Measurements from ENCODE around the gene ITPRIP.

Gene ITPRIP

GRCh38 chr10:104286939-104287338, 51.3 kb downstream of the ITPRIP start:
- no peak for DNase-seq (ENCODE audit: low read depth)

- DNase-seq (ENCODE audit: low read depth): no peak
Measured at GRCh38 chr10:104284846-104285245, 53.4 kb downstream of the ITPRIP start.

- DNase-seq (ENCODE audit: low read depth): no peak
Measured at GRCh38 chr10:104281694-104282093, 56.6 kb downstream of the ITPRIP start.

- DNase-seq (ENCODE audit: low read depth): no peak
Measured at GRCh38 chr10:104279550-104280259, 58.6 kb downstream of the ITPRIP start.

DNA sequence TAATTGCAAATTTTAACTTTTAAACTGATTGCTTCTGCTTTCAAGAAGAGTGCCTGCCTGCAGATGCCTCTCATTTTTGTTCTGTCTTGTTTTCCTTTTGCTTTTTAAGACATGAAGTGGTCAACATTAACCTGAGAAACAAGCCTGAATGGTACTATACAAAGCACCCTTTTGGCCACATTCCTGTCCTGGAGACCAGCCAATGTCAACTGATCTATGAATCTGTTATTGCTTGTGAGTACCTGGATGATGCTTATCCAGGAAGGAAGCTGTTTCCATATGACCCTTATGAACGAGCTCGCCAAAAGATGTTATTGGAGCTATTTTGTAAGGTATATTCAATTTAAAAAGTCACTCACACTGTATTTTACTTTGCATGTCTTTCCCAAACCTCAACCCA, 60.5 kb downstream of the ITPRIP start:
- DNase-seq (ENCODE audit: low read depth): no peak

GRCh38 chr10:104276192-104276591, 62.1 kb downstream of the ITPRIP start:
- DNase-seq (ENCODE audit: low read depth): no peak

- no peak for DNase-seq (ENCODE audit: low read depth)
Measured at GRCh38 chr10:104274762-104275721, 63.2 kb downstream of the ITPRIP start.

- no peak for DNase-seq (ENCODE audit: low read depth)
Measured at GRCh38 chr10:104273899-104274575, 64.2 kb downstream of the ITPRIP start.

DNA sequence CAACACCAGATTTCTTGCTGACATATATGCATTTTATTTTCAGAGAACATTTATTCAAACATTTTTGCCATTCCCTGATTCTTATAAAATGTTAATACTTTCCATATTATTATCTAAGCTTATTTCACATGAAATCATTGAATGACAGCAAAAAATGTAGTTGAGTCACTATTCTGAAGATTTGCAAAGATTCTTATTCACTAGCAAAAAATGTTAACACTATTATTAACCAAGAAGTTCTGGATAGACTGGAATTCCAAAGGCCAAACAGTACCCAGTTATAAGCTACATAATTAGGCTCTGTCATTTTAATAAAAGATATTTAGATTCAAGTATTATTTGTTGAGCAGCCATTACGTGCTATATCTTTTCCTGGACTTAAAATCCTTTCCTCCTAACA, 65.0 kb downstream of the ITPRIP start:
- DNase-seq (ENCODE audit: low read depth): no peak

DNA sequence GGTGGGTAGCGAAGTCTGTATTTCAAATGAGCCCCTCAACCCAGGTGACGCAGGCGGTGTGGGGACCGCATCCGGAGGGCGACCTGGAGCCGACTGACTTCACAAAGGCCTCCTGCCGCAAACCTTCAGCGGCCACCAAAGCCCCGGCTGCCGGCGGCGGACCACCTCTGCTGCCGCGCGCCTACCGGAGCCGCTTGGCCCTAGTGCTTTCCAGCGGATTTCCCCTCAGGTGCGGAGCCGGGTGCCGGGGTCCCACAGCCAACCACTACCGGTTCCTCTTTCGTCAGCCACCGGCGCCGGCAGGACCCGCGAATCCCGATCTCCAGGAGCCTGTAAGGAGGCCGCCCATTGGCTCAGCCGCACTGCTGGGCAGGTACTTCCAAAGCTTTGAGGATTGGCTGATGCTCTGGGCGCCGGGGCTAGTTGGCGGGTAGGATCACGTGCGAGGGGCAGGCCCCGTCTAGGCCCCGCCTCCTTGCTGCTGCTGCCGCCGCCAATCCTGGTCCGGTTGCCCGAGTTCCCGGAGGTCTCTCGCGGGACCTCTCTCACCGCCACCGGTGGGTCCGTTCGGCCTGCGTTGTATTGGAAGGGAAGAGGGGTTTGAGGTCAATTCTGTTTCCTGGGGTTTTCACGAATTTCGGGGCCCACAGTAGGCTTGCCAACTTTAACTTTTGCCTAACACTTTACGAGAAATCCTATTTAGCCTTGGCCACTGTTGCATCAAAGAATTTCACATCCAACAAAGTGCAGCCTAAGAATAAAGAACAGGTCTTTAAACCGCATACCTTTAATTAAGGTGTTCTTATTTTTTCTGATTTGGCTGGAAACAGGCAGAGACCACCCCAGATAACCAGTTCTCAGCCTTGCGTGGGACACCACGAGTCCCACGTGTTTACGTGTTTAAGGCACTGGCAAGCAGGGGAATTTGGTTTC, 69.3 kb downstream of the ITPRIP start, which contains the start of gene GSTO2:
Gene GSTO2 (plus strand): TSS at position 472 of the 933 bp plus-strand sequence. CDS start 5,732 bp downstream, outside the sequence.
- DNase-seq (ENCODE audit: low read depth): peak; percentile 97

GRCh38 chr10:104268405-104268712, 69.9 kb downstream of the ITPRIP start:
- no peak for DNase-seq (ENCODE audit: low read depth)

DNA sequence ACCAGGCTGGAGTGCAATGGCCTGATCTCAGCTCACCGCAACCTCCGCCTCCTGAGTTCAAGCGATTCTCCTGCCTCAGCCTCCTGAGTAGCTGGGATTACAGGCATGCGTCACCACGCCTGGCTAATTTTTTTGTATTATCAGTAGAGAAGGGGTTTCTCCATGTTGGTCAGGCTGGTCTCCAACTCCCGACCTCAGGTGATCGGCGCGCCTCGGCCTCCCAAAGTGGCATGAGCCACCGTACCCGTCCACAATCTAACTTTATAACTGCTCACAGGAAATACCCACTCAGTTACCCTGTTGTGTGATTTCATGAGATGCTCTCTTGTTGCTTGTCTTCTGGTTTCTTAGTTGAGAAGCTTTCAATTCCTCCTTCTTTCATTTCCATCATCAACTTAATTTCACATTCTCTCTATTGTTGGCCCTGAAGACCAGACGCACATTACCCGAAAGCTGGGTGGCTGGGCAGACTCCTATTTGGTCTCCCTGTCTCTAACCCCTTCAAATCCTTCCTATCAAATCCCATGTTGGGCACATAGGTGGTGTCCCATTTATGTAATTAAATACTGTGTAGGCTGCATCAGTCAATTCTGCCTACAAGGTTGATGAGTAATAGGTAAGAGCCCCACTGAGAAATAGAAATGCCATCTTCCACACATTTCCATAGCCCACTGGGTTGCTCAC, 70.4 kb downstream of the ITPRIP start:
- no peak for DNase-seq (ENCODE audit: low read depth)

DNA sequence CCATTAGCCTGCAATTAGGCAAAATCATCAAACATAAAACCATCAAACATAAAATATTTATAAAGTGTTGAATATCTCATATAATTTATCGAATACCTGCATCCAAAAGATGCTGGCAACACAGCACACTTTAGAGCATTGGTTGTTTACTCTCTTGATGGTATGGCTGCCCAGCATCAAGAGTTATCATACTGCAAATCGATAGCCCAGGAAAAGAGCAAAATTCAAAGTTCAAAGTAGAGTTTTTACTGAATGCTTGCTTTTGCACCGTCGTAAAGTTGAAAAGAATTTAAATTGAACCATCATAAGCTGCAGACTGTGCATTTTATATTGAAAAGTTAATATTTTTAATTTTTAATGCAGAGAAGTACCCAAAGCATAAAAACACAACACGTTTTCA, 73.5 kb downstream of the ITPRIP start:
- DNase-seq (ENCODE audit: low read depth): no peak

- DNase-seq (ENCODE audit: low read depth): no peak
Measured at GRCh38 chr10:104262055-104262454, 76.2 kb downstream of the ITPRIP start.

DNA sequence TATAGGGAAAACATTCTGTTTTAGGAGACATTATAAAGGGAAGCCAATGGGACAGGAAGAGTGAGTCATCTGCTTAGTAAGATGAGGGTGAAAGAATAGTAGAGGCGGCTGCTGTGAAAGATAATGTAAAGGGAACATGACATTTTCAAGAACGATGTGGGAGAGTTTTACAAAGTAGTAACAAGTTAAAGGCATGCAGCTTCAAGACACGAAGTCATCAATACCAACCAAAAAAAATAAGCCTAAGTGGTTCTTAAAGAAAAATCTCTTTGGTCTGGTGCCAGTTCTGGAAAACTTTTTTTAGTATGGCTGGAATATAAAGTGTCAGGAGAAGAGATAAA, 77.5 kb downstream of the ITPRIP start:
- no peak for DNase-seq (ENCODE audit: low read depth)

- DNase-seq (ENCODE audit: low read depth): no peak
Measured at GRCh38 chr10:104259999-104260774, 78.1 kb downstream of the ITPRIP start.

All from stimulated activated CD4-positive, alpha-beta T cell treated with anti-CD3 and anti-CD28 coated beads, Interleukin-2, amount 100 ng/mL, for 4 hours (primary cell).